GM12878 (cell line): ENCODE results near the gene PRF1. TPM values are rescaled to one million over a fixed set of nuclear protein-coding genes. Genes with fewer than 3 reads are reported as not detected.
"Not testable (repeated sequence)": the region's sequence is repeated elsewhere in the genome, so short reads cannot be mapped to it uniquely, and the experiment has no call there.

Experiments
- ATAC-seq: fragments of 200-7000 bp; cut with Tn5 transposase; 3 replicates; pipeline ENCODE4 v1.9.1; 2020; ENCODE audit warnings: mild to moderate bottlenecking, moderate library complexity
- BruUV-seq: library from RNA; stranded (reverse); fragments of 400-500 nt; replicated peaks from 2 replicates; lab custom pipeline; 2021; lab: Mats Ljungman, UMichigan
- CTCF ChIA-PET: fragments of 300-600 bp; sonication (Branson Sonifier 250); formaldehyde crosslinking; extraction: SDS; loops from one replicate; lab custom pipeline; 2021; ENCODE audit warnings: inconsistent platforms; lab: Yijun Ruan, JAX
- POLR2A ChIA-PET: fragments of 350-600 bp; formaldehyde crosslinking; extraction: SDS; loops from one replicate; lab custom pipeline; 2021; ENCODE audit warnings: inconsistent platforms; lab: Charles Lee
- RAD21 ChIA-PET: fragments of 300-600 bp; sonication (Branson Sonifier 250); formaldehyde crosslinking; loops from one replicate; lab custom pipeline; 2023; ENCODE audit warnings: antibody characterized with exemption; ENCODE audit not compliant: unreplicated experiment; lab: Charles Lee
- SMC1A ChIA-PET: fragments of 300-600 bp; sonication (Branson Sonifier 250); formaldehyde crosslinking; loops from one replicate; lab custom pipeline; 2023; ENCODE audit not compliant: unreplicated experiment, uncharacterized antibody; lab: Charles Lee
- DNase-seq: peaks from one replicate; pipeline ENCODE4 v3.0.0-alpha.2; 2011; ENCODE audit warnings: low read depth, low spot score
- FAIRE-seq: peaks from 3 replicates; lab custom pipeline; 2011; peaks lifted over from hg19 to GRCh38; lab: Jason Lieb, UNC
- H2AFZ ChIP-seq: 2 replicates; pipeline ENCODE4 v1.6.0; 2011; ENCODE audit warnings: low read depth, low read length, control low read depth; ENCODE audit not compliant: control insufficient read depth
- H3K27ac ChIP-seq: 2 replicates; pipeline ENCODE4 v1.5.1; 2011; ENCODE audit warnings: control low read depth; ENCODE audit not compliant: control insufficient read depth, insufficient read depth
- H3K27me3 ChIP-seq, 2 experiments: replicated peaks in 1 of 2; 2 replicates each; pipeline versions ENCODE4 v1.6.0 to v1.6.1; 2011; ENCODE audit warnings: low read length in 1 of 2; ENCODE audit not compliant: control insufficient read depth in 2 of 2, insufficient read depth in 2 of 2
- H3K36me3 ChIP-seq, 2 experiments: 2 replicates each; pipeline ENCODE4 v1.5.1; 2011; ENCODE audit warnings: low read length in 1 of 2; ENCODE audit not compliant: control insufficient read depth in 2 of 2, insufficient read depth in 2 of 2
- H3K4me1 ChIP-seq: 2 replicates; pipeline ENCODE4 v1.6.1; 2011; ENCODE audit warnings: mild to moderate bottlenecking, low read length, moderate library complexity, mixed read lengths; ENCODE audit not compliant: control insufficient read depth, insufficient read depth
- H3K4me2 ChIP-seq: 2 replicates; pipeline ENCODE4 v1.6.0; 2011; ENCODE audit warnings: control low read depth; ENCODE audit not compliant: control insufficient read depth, insufficient read depth
- H3K4me3 ChIP-seq: fragments of 200-600 bp; sonication (generic); 2 replicates; pipeline ENCODE4 v1.5.1; 2016
- H3K79me2 ChIP-seq: 2 replicates; pipeline ENCODE4 v1.6.0; 2011; ENCODE audit warnings: low read length; ENCODE audit not compliant: control insufficient read depth, insufficient read depth
- H3K9ac ChIP-seq: 2 replicates; pipeline ENCODE4 v1.8.0; 2011; ENCODE audit warnings: low read length, control low read depth, mixed read lengths; ENCODE audit not compliant: control insufficient read depth, insufficient read depth
- H3K9me3 ChIP-seq: replicated peaks from 3 replicates; pipeline ENCODE4 v1.5.1; 2011; ENCODE audit warnings: mild to moderate bottlenecking, low read length; ENCODE audit not compliant: control insufficient read depth, insufficient read depth
- H4K20me1 ChIP-seq: 2 replicates; pipeline ENCODE4 v1.6.0; 2011; ENCODE audit not compliant: control insufficient read depth, insufficient read depth
- ELK1 ChIP-seq: IDR thresholded peaks from 2 replicates; pipeline ENCODE4 v1.6.1; 2012; ENCODE audit warnings: low read depth, low read length, improper control_type of control experiment
- HDAC2 ChIP-seq: fragments of 200-600 bp; sonication (generic); IDR thresholded peaks from 2 replicates; pipeline ENCODE4 v1.6.1; 2017
- HDAC6 ChIP-seq: fragments of 200-600 bp; sonication (generic); IDR thresholded peaks from one replicate; pipeline ENCODE4 v1.8.0; 2017; ENCODE audit warnings: antibody characterized with exemption; ENCODE audit not compliant: unreplicated experiment
- IRF3 ChIP-seq: fragments of 450-650 bp; IDR thresholded peaks from 2 replicates; pipeline ENCODE4 v1.6.1; 2014; ENCODE audit warnings: mild to moderate bottlenecking
- KLF5 ChIP-seq: fragments of 450-650 bp; IDR thresholded peaks from 2 replicates; pipeline ENCODE4 v1.6.1; 2014; ENCODE audit warnings: mild to moderate bottlenecking; ENCODE audit not compliant: partially characterized antibody
- PML ChIP-seq: IDR thresholded peaks from 2 replicates; pipeline ENCODE4 v1.6.1; 2012; ENCODE audit warnings: low read length, inconsistent platforms
- POLR2AphosphoS2 ChIP-seq: IDR thresholded peaks from 2 replicates; pipeline ENCODE4 v1.6.1; 2011; ENCODE audit warnings: low read depth, mild to moderate bottlenecking, low read length, improper control_type of control experiment, moderate library complexity
- RBBP5 ChIP-seq: fragments of 200-600 bp; sonication (generic); conservative IDR thresholded peaks from 2 replicates; pipeline ENCODE4 v1.6.1; 2016
- ZSCAN29 ChIP-seq: fragments of 450-650 bp; IDR thresholded peaks from 2 replicates; pipeline ENCODE4 v1.6.1; 2017; ENCODE audit warnings: mild to moderate bottlenecking, moderate library complexity
- WGBS: methylation state at CpG from one replicate; pipeline ENCODE4 v1.1.6; 2016; ENCODE audit warnings: low lambda C conversion rate; ENCODE audit not compliant: insufficient replicate concordance, insufficient coverage; ENCODE audit errors: missing lambda C conversion rate; 5-methylcytosine and 5-hydroxymethylcytosine counted together
- in situ Hi-C: fragments of 300-500 bp; cut with MboI; formaldehyde crosslinking; loops from 9 replicates; pipeline ENCODE4 v1.14.3; 2018; ENCODE audit warnings: mixed read lengths
- intact Hi-C: fragments of 100-400 bp; cut with micrococcal nuclease; formaldehyde crosslinking; loops from one replicate; pipeline ENCODE4 v1.14.2; 2022; ENCODE audit not compliant: unreplicated experiment
- polyA plus RNA-seq, 11 experiments: library from polyadenylated mRNA; depleted of rRNA in 4 of 11; unstranded in 6 of 11; stranded (reverse) in 5 of 11; fragments of >200 nt; fragmentation: Nextera tagmentation in 4 of 11; fragmentation: Illumina TruSeq in 1 of 11; extraction: Ambion mirVana in 4 of 11; extraction: Trizol in 1 of 11; gene quantifications; 1 replicate in 1 of 11; 2 replicates in 10 of 11; pipeline versions ENCODE4 v1.2.1 to v1.2.3, GENCODE V29; 2011 to 2016; ENCODE audit warnings: inconsistent platforms in 2 of 11, missing spikeins in 2 of 11, low read depth in 1 of 11
- total RNA-seq, 4 experiments: library from RNA; depleted of rRNA in 3 of 4; stranded (reverse); fragments of >200 nt in 3 of 4; fragmentation: Illumina TruSeq in 1 of 4; extraction: Trizol in 1 of 4; gene quantifications; 2 replicates each; pipeline versions ENCODE4 v1.2.1 to v1.2.3, GENCODE V29; 2013 to 2021

The PRF1 gene
- total and polyA plus RNA-seq, 10 of the 15 experiments (the other 5 are each of a cell fraction or from before 2014, with no cell fraction given) = 0.84 to 15.7 (median 1.3) TPM

- H3K36me3 ChIP-seq = no peaks in the 10 kb centered on the region
- BruUV-seq = no TSS peak
- RAD21 ChIA-PET = no interaction called here
Observed at GRCh38 chr10:70582793-70583668, 19.5 kb downstream of the PRF1 start.

GRCh38 chr10:70581176-70581575 lies 21.4 kb downstream of the PRF1 start:
- 90% methylated on average over 5 of the region's 5 CpGs for WGBS
- H3K9me3 ChIP-seq, BruUV-seq, intact Hi-C loops, H4K20me1 ChIP-seq, POLR2A ChIA-PET, H2AFZ ChIP-seq, FAIRE-seq, H3K27me3 ChIP-seq, H3K4me3 ChIP-seq, H3K4me2 ChIP-seq, CTCF ChIA-PET, SMC1A ChIA-PET, H3K27ac ChIP-seq, in situ Hi-C loops, H3K79me2 ChIP-seq, ATAC-seq, H3K9ac ChIP-seq, H3K36me3 ChIP-seq, DNase-seq: not testable (repeated sequence)
- peaks cover 38% of the 10 kb centered on the region for H3K4me1 ChIP-seq
- RAD21 ChIA-PET = interaction anchor here (0.7 kb wide), 1 partner anchor 57 kb away, joined by 3 read pairs; no protein-coding TSS in a partner anchor

More at GRCh38 chr10:70582793-70583668, 19.5 kb downstream of the PRF1 start:
- no peak for FAIRE-seq
- Histone ChIP-seq H3K27me3 (no peaks in the 10 kb centered on the region), H3K4me2 (no peak overlapping the region), H4K20me1 (no peaks in the 10 kb centered on the region), H3K9ac (no peak overlapping the region), H3K4me1 (peaks cover 30% of the 10 kb centered on the region), H3K79me2 (no peaks in the 10 kb centered on the region), H3K4me3 (no peak overlapping the region), H2AFZ (no peak overlapping the region), H3K27ac (no peak overlapping the region)
- ChIA-PET CTCF (interaction anchor here (1.8 kb wide), 1 partner anchor 24 kb away, joined by 5 read pairs; no protein-coding TSS in a partner anchor), SMC1A (interaction anchor here (0.6 to 1.4 kb wide), 3 partner anchors 9 to 213 kb away, joined by 3 to 4 read pairs (median 3); no protein-coding TSS in a partner anchor), POLR2A (no interaction called here)
- in situ Hi-C loops = no loop called here
- ATAC-seq = no peak
- DNase-seq = no peak
- 76% methylated on average over 18 of the region's 19 CpGs for WGBS
- TF ChIP-seq POLR2AphosphoS2 (no peak), HDAC6 (no peak), PML (no peak), HDAC2 (no peak), KLF5 (no peak), ELK1 (no peak), IRF3 (no peak), RBBP5 (no peak), ZSCAN29 (no peak)
- TF ChIP-seq, all 136 proteins: peak for 0
- no peaks in the 10 kb centered on the region for H3K9me3 ChIP-seq
- intact Hi-C loops = no loop called here
